GM18868 (cell line): ENCODE data around the gene ITLN1.

Experiments used
- ATAC-seq: cut with Tn5 transposase; IDR thresholded peaks from one replicate; pipeline ENCODE4 v1.9.1; 2021; ENCODE audit warnings: mild to moderate bottlenecking, moderate library complexity; ENCODE audit not compliant: unreplicated experiment

Gene ITLN1

GRCh38 chr1:160826546-160826945 lies 58.4 kb downstream of the ITLN1 start:
- no peak for ATAC-seq
